ENCODE measurements around the gene DAB1.

DNA sequence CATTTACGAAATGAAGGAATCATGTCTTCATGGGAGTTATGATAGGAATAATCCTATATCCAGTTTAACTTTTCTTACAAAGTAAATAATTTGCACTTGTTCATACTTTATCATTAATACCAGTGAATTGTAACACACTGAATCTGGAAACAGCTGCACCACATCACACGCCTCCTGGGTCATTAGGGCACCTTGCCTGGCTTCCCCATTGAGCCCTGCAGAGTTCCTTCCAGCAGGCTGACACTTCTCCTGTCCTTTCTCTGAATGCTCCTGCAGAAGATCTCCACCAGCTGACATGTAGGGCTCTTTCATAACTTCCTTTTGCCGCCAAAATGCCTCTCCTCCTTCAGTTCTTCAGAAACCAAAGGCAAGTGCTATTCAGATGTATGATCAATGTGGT lies 201.1 kb downstream of the DAB1 start:
- TF ChIP-seq SUZ12 (IDR thresholded peaks at IDR 0.05; ENCODE audit: extremely low read depth, insufficient read depth, insufficient read length) (no peak), YY1 (IDR thresholded peaks at IDR 0.05; ENCODE audit: insufficient read depth, insufficient read length) (no peak)
